GM19025 (cell line): ENCODE measurements around the gene ZC3H12A.

ENCODE experiments used
- ATAC-seq: cut with Tn5 transposase; IDR thresholded peaks from one replicate; pipeline ENCODE4 v1.9.1; 2021; ENCODE audit warnings: mild to moderate bottlenecking, low read depth, moderate library complexity; ENCODE audit not compliant: unreplicated experiment

ZC3H12A gene

GRCh38 chr1:37453647-37454046 is 20.7 kb upstream of the ZC3H12A start:
- no peak for ATAC-seq

- ATAC-seq: no peak
Observed at GRCh38 chr1:37455516-37455915, 18.9 kb upstream of the ZC3H12A start.

- no peak for ATAC-seq
Observed at GRCh38 chr1:37456614-37457013, 17.8 kb upstream of the ZC3H12A start.

- no peak for ATAC-seq
Observed at GRCh38 chr1:37458551-37458950, 15.8 kb upstream of the ZC3H12A start.

- ATAC-seq: no peak
Observed at GRCh38 chr1:37461698-37462436, 12.5 kb upstream of the ZC3H12A start.

GRCh38 chr1:37464443-37464842 is 9.9 kb upstream of the ZC3H12A start:
- no peak for ATAC-seq

GRCh38 chr1:37465593-37466517 is 8.5 kb upstream of the ZC3H12A start:
- no peak for ATAC-seq

GRCh38 chr1:37468037-37468436 is 6.3 kb upstream of the ZC3H12A start:
- no peak for ATAC-seq

- ATAC-seq: no peak
Observed at GRCh38 chr1:37469386-37469785, 5.0 kb upstream of the ZC3H12A start.

GRCh38 chr1:37471345-37472231 is 2.8 kb upstream of the ZC3H12A start:
- ATAC-seq: no peak

- ATAC-seq: no peak
Observed at GRCh38 chr1:37472281-37472680, 2.1 kb upstream of the ZC3H12A start.

GRCh38 chr1:37472994-37473393 is 1.4 kb upstream of the ZC3H12A start:
- no peak for ATAC-seq

GRCh38 chr1:37473431-37474045 is 842 bp upstream of the ZC3H12A start:
- no peak for ATAC-seq

GRCh38 chr1:37474697-37475379 is 458 bp downstream of the ZC3H12A start:
- no peak for ATAC-seq

- no peak for ATAC-seq
Observed at GRCh38 chr1:37475380-37476086, 1.2 kb downstream of the ZC3H12A start.

- no peak for ATAC-seq
Observed at GRCh38 chr1:37476087-37476452, 1.7 kb downstream of the ZC3H12A start.

- ATAC-seq: no peak
Observed at GRCh38 chr1:37476460-37477197, 2.2 kb downstream of the ZC3H12A start.

- ATAC-seq: peak; percentile 33
Observed at GRCh38 chr1:37477198-37477931, 3.0 kb downstream of the ZC3H12A start.
